ENCODE results near the gene SMTN. TPM values are rescaled to one million over a fixed set of nuclear protein-coding genes. Genes with fewer than 3 reads are reported as not detected.

Gene SMTN
- total RNA-seq, 1 experiment from 2014 or later: 145 TPM

DNA sequence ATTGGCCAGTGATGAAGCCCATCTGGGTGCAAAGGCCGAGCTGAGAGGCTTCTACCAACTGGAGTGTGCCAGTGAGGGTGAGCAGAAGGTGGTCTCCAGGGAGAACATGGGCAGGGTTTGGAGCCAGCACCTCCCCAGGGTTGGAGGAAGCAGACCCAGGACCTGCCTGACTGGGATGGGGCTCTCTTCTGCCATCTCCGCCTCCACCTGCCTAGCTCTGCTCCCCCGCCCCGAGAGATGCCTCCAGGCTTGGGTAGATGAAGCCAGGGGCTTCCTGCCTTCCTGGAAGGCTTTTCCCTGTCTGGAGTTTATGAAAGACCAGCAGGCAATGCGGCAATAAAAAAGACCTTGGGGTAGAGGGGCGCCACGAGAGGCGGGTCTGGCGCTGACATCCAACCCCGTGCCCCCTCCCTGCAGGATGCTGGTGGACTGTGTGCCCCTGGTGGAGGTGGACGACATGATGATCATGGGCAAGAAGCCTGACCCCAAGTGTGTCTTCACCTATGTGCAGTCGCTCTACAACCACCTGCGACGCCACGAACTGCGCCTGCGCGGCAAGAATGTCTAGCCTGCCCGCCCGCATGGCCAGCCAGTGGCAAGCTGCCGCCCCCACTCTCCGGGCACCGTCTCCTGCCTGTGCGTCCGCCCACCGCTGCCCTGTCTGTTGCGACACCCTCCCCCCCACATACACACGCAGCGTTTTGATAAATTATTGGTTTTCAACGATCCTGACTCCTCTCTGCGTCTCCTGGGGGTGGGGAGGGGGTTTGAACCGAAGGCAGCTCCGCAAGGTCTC lies 23.0 kb downstream of the SMTN start:
- Histone ChIP-seq H2AFZ (ENCODE audit: low read length) (no peak overlapping the region), H3K9me2 (replicated peaks; ENCODE audit: low read length) (no peaks in the 10 kb centered on the region), H3K9ac (ENCODE audit: low read length) (no peak overlapping the region), H3K27ac (ENCODE audit: low read length) (no peak overlapping the region), H3K9me3 (ENCODE audit: low read length) (no peaks in the 10 kb centered on the region), H3K79me2 (ENCODE audit: low read length) (no peaks in the 10 kb centered on the region), H3K4me1 (ENCODE audit: insufficient read depth, low read length) (peaks cover 4% of the 10 kb centered on the region; the same call in 1 of the 2 replicates), H4K20me1 (ENCODE audit: low read length) (no peaks in the 10 kb centered on the region), H3K4me2 (ENCODE audit: low read length) (no peak overlapping the region), H3K4me3 (ENCODE audit: low read length) (no peak overlapping the region), H3K27me3 (ENCODE audit: low read length) (no peaks in the 10 kb centered on the region), H3F3A (ENCODE audit: low read length, unreplicated experiment) (no peaks in the 10 kb centered on the region), H3K36me3 (ENCODE audit: low read depth, low read length) (peaks cover 12% of the 10 kb centered on the region; the same call in 1 of the 2 replicates)
- intact Hi-C loops (cut with micrococcal nuclease): no loop called here
- TF ChIP-seq, protein P1, sequence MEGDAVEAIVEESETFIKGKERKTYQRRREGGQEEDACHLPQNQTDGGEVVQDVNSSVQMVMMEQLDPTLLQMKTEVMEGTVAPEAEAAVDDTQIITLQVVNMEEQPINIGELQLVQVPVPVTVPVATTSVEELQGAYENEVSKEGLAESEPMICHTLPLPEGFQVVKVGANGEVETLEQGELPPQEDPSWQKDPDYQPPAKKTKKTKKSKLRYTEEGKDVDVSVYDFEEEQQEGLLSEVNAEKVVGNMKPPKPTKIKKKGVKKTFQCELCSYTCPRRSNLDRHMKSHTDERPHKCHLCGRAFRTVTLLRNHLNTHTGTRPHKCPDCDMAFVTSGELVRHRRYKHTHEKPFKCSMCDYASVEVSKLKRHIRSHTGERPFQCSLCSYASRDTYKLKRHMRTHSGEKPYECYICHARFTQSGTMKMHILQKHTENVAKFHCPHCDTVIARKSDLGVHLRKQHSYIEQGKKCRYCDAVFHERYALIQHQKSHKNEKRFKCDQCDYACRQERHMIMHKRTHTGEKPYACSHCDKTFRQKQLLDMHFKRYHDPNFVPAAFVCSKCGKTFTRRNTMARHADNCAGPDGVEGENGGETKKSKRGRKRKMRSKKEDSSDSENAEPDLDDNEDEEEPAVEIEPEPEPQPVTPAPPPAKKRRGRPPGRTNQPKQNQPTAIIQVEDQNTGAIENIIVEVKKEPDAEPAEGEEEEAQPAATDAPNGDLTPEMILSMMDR (conservative IDR thresholded peaks at IDR 0.05; ENCODE audit: low read depth, low read length): no peak
- TF ChIP-seq EZH2phosphoT487 (IDR thresholded peaks at IDR 0.05; ENCODE audit: borderline replicate concordance, low read length) (no peak), EZH2 (IDR thresholded peaks at IDR 0.05; ENCODE audit: low read length, unreplicated experiment) (no peak)
- ATAC-seq (no peak), DNase-seq (no peak)
- no TSS peak for BruUV-seq (replicated peaks)
- ChIA-PET POLR2A (ENCODE audit: unreplicated experiment) (interaction anchor here (0.6 kb wide), 1 partner anchor 103 kb away, joined by 5 read pairs; no protein-coding TSS in a partner anchor), CTCF (no interaction called here)

DNA sequence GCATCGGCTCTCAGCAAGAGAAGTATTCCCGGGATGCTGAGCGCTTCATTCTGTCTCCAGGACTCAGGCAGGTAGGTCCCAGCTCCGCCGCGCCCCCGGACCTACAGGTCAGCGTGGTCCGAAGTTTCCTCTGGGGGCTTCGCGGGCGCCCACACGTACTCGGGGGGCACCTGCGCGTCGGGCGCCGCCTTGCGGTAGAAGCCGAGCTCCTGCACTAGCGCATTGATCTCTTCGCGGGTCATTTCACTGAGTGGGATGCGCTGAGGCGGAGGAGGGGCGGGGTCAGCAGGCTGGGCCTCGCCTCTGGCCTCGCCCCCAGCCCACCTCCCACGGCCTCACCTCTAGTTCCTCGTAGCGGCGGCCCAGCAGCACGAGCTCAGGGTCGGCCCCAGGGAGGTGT lies 23.8 kb downstream of the SMTN start:
- Histone ChIP-seq H3K4me3 (ENCODE audit: low read length) (no peak overlapping the region), H3K27ac (ENCODE audit: low read length) (no peak overlapping the region), H3F3A (ENCODE audit: low read length, unreplicated experiment) (no peaks in the 10 kb centered on the region), H2AFZ (ENCODE audit: low read length) (no peak overlapping the region), H4K20me1 (ENCODE audit: low read length) (no peaks in the 10 kb centered on the region), H3K79me2 (ENCODE audit: low read length) (no peaks in the 10 kb centered on the region), H3K4me2 (ENCODE audit: low read length) (no peak overlapping the region), H3K9me3 (ENCODE audit: low read length) (no peaks in the 10 kb centered on the region), H3K9me2 (replicated peaks; ENCODE audit: low read length) (no peaks in the 10 kb centered on the region), H3K36me3 (ENCODE audit: low read depth, low read length) (peaks cover 6% of the 10 kb centered on the region; the same call in 1 of the 2 replicates), H3K9ac (ENCODE audit: low read length) (no peak overlapping the region), H3K27me3 (ENCODE audit: low read length) (no peaks in the 10 kb centered on the region), H3K4me1 (ENCODE audit: insufficient read depth, low read length) (peaks cover 4% of the 10 kb centered on the region; the same call in 1 of the 2 replicates)
- CTCF ChIA-PET: no interaction called here
- ATAC-seq (no peak), DNase-seq (no peak)
- no TSS peak for BruUV-seq (replicated peaks)
- TF ChIP-seq, protein P1 (conservative IDR thresholded peaks at IDR 0.05; ENCODE audit: low read depth, low read length): no peak
- TF ChIP-seq EZH2phosphoT487 (IDR thresholded peaks at IDR 0.05; ENCODE audit: borderline replicate concordance, low read length): no peak
- no peak for TF ChIP-seq EZH2 (IDR thresholded peaks at IDR 0.05; ENCODE audit: low read length, unreplicated experiment)
- POLR2A ChIA-PET (ENCODE audit: unreplicated experiment): no interaction called here
- intact Hi-C loops (cut with micrococcal nuclease): no loop called here

Measured in PC-3 (cell line).